Vagina (tissue), 2 donors: Measurements from ENCODE around the gene SDCBP2.

Source experiments
- POLR2A ChIP-seq, 2 donors: fragments of 450-650 bp; IDR thresholded peaks; one replicate each; pipeline ENCODE4 v1.6.1; 2017; ENCODE audit warnings: antibody characterized with exemption in 2 of 2, mild to moderate bottlenecking in 2 of 2, moderate library complexity in 2 of 2
- POLR2AphosphoS5 ChIP-seq, 2 donors: sonication (generic); formaldehyde crosslinking; IDR thresholded peaks; one replicate each; pipeline ENCODE4 v1.9.0; 2017; ENCODE audit warnings: antibody characterized with exemption in 2 of 2, mild to moderate bottlenecking in 2 of 2, low read depth in 1 of 2; ENCODE audit not compliant: insufficient read depth in 1 of 2
- TF ChIP-seq, protein P1 (sequence below), 3 experiments: fragments of 450-650 bp in 2 of 3; fragments of 200-600 bp in 1 of 3; sonication (generic) in 1 of 3; IDR thresholded peaks; one replicate each; pipeline ENCODE4 v1.5.1; 2017 to 2019; ENCODE audit warnings: antibody characterized with exemption in 3 of 3, mild to moderate bottlenecking in 2 of 3, moderate library complexity in 2 of 3

DNA sequence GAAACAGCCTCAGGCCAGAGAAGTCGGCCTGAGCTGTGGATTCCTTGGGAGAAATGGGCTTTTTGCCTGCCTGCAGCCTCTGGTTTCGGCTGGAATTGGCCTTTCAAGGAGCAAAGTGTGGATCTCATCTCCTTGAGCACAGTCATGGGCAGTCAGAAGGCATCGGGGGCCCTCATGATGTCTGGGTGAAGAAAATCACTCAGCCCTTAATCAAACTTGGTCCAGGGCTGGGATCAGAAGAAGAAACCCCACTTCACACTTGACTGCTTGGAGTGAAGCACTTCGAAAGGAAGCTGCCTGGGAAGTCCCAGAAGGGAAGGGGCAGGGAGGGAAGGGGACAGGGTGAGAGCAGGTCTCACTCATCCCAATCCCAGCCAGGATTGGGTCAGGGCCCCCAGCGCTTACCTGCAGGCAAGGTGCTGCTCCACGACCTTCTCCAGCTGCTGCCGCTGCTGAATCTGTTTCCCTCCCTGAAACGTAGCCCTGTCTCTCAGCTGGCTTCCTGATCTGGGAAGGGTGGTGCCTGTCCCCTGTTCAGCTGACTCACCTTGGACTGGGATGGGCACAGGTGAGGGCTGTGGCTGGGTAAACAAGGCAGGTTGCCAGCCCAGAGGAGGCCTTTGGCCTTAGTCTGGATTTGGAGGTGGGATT is at the start of gene SDCBP2:
- TF ChIP-seq, protein P1, sequence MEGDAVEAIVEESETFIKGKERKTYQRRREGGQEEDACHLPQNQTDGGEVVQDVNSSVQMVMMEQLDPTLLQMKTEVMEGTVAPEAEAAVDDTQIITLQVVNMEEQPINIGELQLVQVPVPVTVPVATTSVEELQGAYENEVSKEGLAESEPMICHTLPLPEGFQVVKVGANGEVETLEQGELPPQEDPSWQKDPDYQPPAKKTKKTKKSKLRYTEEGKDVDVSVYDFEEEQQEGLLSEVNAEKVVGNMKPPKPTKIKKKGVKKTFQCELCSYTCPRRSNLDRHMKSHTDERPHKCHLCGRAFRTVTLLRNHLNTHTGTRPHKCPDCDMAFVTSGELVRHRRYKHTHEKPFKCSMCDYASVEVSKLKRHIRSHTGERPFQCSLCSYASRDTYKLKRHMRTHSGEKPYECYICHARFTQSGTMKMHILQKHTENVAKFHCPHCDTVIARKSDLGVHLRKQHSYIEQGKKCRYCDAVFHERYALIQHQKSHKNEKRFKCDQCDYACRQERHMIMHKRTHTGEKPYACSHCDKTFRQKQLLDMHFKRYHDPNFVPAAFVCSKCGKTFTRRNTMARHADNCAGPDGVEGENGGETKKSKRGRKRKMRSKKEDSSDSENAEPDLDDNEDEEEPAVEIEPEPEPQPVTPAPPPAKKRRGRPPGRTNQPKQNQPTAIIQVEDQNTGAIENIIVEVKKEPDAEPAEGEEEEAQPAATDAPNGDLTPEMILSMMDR (IDR thresholded peaks at IDR 0.05), result no peak
- TF ChIP-seq POLR2A (IDR thresholded peaks at IDR 0.05), result peak in 1 of 2 donors; percentile 34
- TF ChIP-seq POLR2AphosphoS5 (IDR thresholded peaks at IDR 0.05; ENCODE audit: insufficient read depth in 1 of 2, low read depth in 1 of 2), result peak; percentile 69 to 78
